ENCODE data around the gene LCOR.
"Not testable (repeated sequence)": the region's sequence is repeated elsewhere in the genome, so short reads cannot be mapped to it uniquely, and the experiment has no call there.

LCOR gene

GRCh38 chr10:96831867-96832720 lies at the start of gene LCOR:
LCOR (plus strand) TSS chr10:96832298; CDS start chr10:96949058, 116,760 bp downstream.
- peak; percentile 78 for DNase-seq

- DNase-seq = no peak
Measured at GRCh38 chr10:96784253-96784652, 47.8 kb upstream of the LCOR start.

- DNase-seq = no peak
Measured at GRCh38 chr10:96789571-96790108, 42.5 kb upstream of the LCOR start.

GRCh38 chr10:96791902-96792301 lies 40.2 kb upstream of the LCOR start:
- DNase-seq = no peak

GRCh38 chr10:96794836-96795733 lies 37.0 kb upstream of the LCOR start:
- DNase-seq = no peak

GRCh38 chr10:96797485-96797884 lies 34.6 kb upstream of the LCOR start:
- DNase-seq = no peak

GRCh38 chr10:96803288-96803664 lies 28.8 kb upstream of the LCOR start:
- no peak for DNase-seq

GRCh38 chr10:96814264-96814663 lies 17.8 kb upstream of the LCOR start:
- no peak for DNase-seq

GRCh38 chr10:96818971-96819370 lies 13.1 kb upstream of the LCOR start:
- not testable (repeated sequence) for DNase-seq

- DNase-seq = no peak
Measured at GRCh38 chr10:96820765-96821164, 11.3 kb upstream of the LCOR start.

GRCh38 chr10:96826438-96826837 lies 5.7 kb upstream of the LCOR start:
- DNase-seq = no peak

- no peak for DNase-seq
Measured at GRCh38 chr10:96828609-96829008, 3.5 kb upstream of the LCOR start.

- no peak for DNase-seq
Measured at GRCh38 chr10:96829029-96829773, 2.9 kb upstream of the LCOR start.

- peak; percentile 67 for DNase-seq
Measured at GRCh38 chr10:96830511-96831199, 1.4 kb upstream of the LCOR start.

GRCh38 chr10:96831200-96831866 lies 765 bp upstream of the LCOR start:
- no peak for DNase-seq

GRCh38 chr10:96832721-96833219 lies 672 bp downstream of the LCOR start:
- DNase-seq = peak; percentile 82

- DNase-seq = peak; percentile 12
Measured at GRCh38 chr10:96833220-96834001, 1.3 kb downstream of the LCOR start.

GRCh38 chr10:96834120-96834519 lies 2.0 kb downstream of the LCOR start:
- DNase-seq = no peak

- DNase-seq = no peak
Measured at GRCh38 chr10:96835899-96836298, 3.8 kb downstream of the LCOR start.

- no peak for DNase-seq
Measured at GRCh38 chr10:96838529-96838928, 6.4 kb downstream of the LCOR start.

All from stimulated activated CD4-positive, alpha-beta T cell treated with anti-CD3 and anti-CD28 coated beads, Interleukin-12 subunit alpha, Interleukin-12 subunit beta, amount 100 ng/mL, for 4 hours (primary cell).